Measurements from ENCODE around the gene EPG5.

Gene EPG5

GRCh38 chr18:45870419-45870818 lies 96.7 kb downstream of the EPG5 start:
- peaks cover 0 to 8% of the 10 kb centered on the region in 2 donors for H3K9me3 ChIP-seq (replicated peaks in 1 of 2; ENCODE audit: control insufficient read depth in 2 of 2, insufficient read depth in 1 of 2, low read depth in 1 of 2, low read length in 2 of 2)
- no peak overlapping the region for H3K18ac ChIP-seq (ENCODE audit: low read length)
- no peaks in the 10 kb centered on the region for H3K79me1 ChIP-seq (ENCODE audit: low read depth, low read length)
- no peaks in the 10 kb centered on the region for H3K4me1 ChIP-seq (ENCODE audit: control insufficient read depth in 2 of 2, insufficient read depth in 1 of 2, low read depth in 1 of 2, low read length in 2 of 2)
- no peak overlapping the region for H2BK5ac ChIP-seq (ENCODE audit: low read length)
- no peaks in the 10 kb centered on the region for H3K27me3 ChIP-seq (ENCODE audit: control insufficient read depth in 3 of 3, insufficient read depth in 3 of 3, low read depth in 1 of 3, low read length in 3 of 3)
- no peak overlapping the region for H4K8ac ChIP-seq (ENCODE audit: low read depth, low read length)
- no peak overlapping the region for H3K9ac ChIP-seq (ENCODE audit: low read depth, low read length, poor library complexity)
- no peak overlapping the region for H3K14ac ChIP-seq (ENCODE audit: low read length)
- no peak overlapping the region for H3K27ac ChIP-seq (replicated peaks; ENCODE audit: low read length)
- no peak for DNase-seq (ENCODE audit: low spot score)
- H4K91ac ChIP-seq (ENCODE audit: low read depth, low read length, poor library complexity): no peak overlapping the region
- H3K4me2 ChIP-seq (ENCODE audit: insufficient read depth, low read length, poor library complexity, severe bottlenecking): no peak overlapping the region
- no peak overlapping the region for H2AK5ac ChIP-seq (ENCODE audit: low read depth, low read length)
- H2BK120ac ChIP-seq (ENCODE audit: low read depth, low read length): no peak overlapping the region
- no peak overlapping the region for H3K4me3 ChIP-seq (ENCODE audit: low read length in 2 of 2)
- no peak overlapping the region for H3K4ac ChIP-seq (ENCODE audit: low read length)
- no peak overlapping the region for H2BK12ac ChIP-seq (ENCODE audit: low read length)
- H3K23ac ChIP-seq (ENCODE audit: low read depth, low read length, poor library complexity): no peak overlapping the region
- no peak overlapping the region for H2BK15ac ChIP-seq (ENCODE audit: low read length)
- WGBS, 2 donors (ENCODE audit: extremely low coverage in 2 of 2, insufficient read length in 2 of 2, insufficient replicate concordance in 1 of 2): no CpG with 5 or more reads among the region's 7 CpGs
- no peak overlapping the region for H2AFZ ChIP-seq (ENCODE audit: low read length)
- peaks cover 5 to 68% of the 10 kb centered on the region in 2 donors for H3K36me3 ChIP-seq (replicated peaks in 1 of 2; ENCODE audit: control insufficient read depth in 2 of 2, insufficient read depth in 2 of 2, low read length in 2 of 2)

GRCh38 chr18:45865466-45865865 lies 101.7 kb downstream of the EPG5 start:
- Histone ChIP-seq H2BK120ac (ENCODE audit: low read depth, low read length) (no peak overlapping the region), H3K4ac (ENCODE audit: low read length) (no peak overlapping the region), H4K91ac (ENCODE audit: low read depth, low read length, poor library complexity) (no peak overlapping the region), H2AFZ (ENCODE audit: low read length) (no peak overlapping the region), H3K79me1 (ENCODE audit: low read depth, low read length) (no peaks in the 10 kb centered on the region), H2BK12ac (ENCODE audit: low read length) (no peak overlapping the region), H3K36me3 (replicated peaks in 1 of 2; ENCODE audit: control insufficient read depth in 2 of 2, insufficient read depth in 2 of 2, low read length in 2 of 2) (peaks cover 12 to 80% of the 10 kb centered on the region in 2 donors), H3K27ac (replicated peaks; ENCODE audit: low read length) (no peak overlapping the region), H3K9me3 (replicated peaks in 1 of 2; ENCODE audit: control insufficient read depth in 2 of 2, insufficient read depth in 1 of 2, low read depth in 1 of 2, low read length in 2 of 2) (peaks cover 0 to 18% of the 10 kb centered on the region in 2 donors), H3K18ac (ENCODE audit: low read length) (no peak overlapping the region), H3K4me3 (ENCODE audit: low read length in 2 of 2) (no peak overlapping the region), H3K27me3 (ENCODE audit: control insufficient read depth in 3 of 3, insufficient read depth in 3 of 3, low read depth in 1 of 3, low read length in 3 of 3) (no peaks in the 10 kb centered on the region), H3K4me1 (ENCODE audit: control insufficient read depth in 2 of 2, insufficient read depth in 1 of 2, low read depth in 1 of 2, low read length in 2 of 2) (no peaks in the 10 kb centered on the region), H2BK5ac (ENCODE audit: low read length) (no peak overlapping the region), H3K4me2 (ENCODE audit: insufficient read depth, low read length, poor library complexity, severe bottlenecking) (no peak overlapping the region), H4K8ac (ENCODE audit: low read depth, low read length) (no peak overlapping the region), H2BK15ac (ENCODE audit: low read length) (no peak overlapping the region), H3K23ac (ENCODE audit: low read depth, low read length, poor library complexity) (no peak overlapping the region), H2AK5ac (ENCODE audit: low read depth, low read length) (no peak overlapping the region), H3K14ac (ENCODE audit: low read length) (no peak overlapping the region), H3K9ac (ENCODE audit: low read depth, low read length, poor library complexity) (no peak overlapping the region)
- WGBS, 2 donors (ENCODE audit: extremely low coverage in 2 of 2, insufficient read length in 2 of 2, insufficient replicate concordance in 1 of 2): no CpG with 5 or more reads among the region's 5 CpGs
- no peak for DNase-seq (ENCODE audit: low spot score)

GRCh38 chr18:45864081-45864480 lies 103.0 kb downstream of the EPG5 start:
- Histone ChIP-seq H2AFZ (ENCODE audit: low read length) (no peak overlapping the region), H3K36me3 (replicated peaks in 1 of 2; ENCODE audit: control insufficient read depth in 2 of 2, insufficient read depth in 2 of 2, low read length in 2 of 2) (peaks cover 14 to 84% of the 10 kb centered on the region in 2 donors), H3K27ac (replicated peaks; ENCODE audit: low read length) (no peak overlapping the region), H2BK120ac (ENCODE audit: low read depth, low read length) (no peak overlapping the region), H3K4me1 (ENCODE audit: control insufficient read depth in 2 of 2, insufficient read depth in 1 of 2, low read depth in 1 of 2, low read length in 2 of 2) (no peaks in the 10 kb centered on the region), H3K27me3 (ENCODE audit: control insufficient read depth in 3 of 3, insufficient read depth in 3 of 3, low read depth in 1 of 3, low read length in 3 of 3) (no peaks in the 10 kb centered on the region), H3K9ac (ENCODE audit: low read depth, low read length, poor library complexity) (no peak overlapping the region), H2BK5ac (ENCODE audit: low read length) (no peak overlapping the region), H4K91ac (ENCODE audit: low read depth, low read length, poor library complexity) (no peak overlapping the region), H2AK5ac (ENCODE audit: low read depth, low read length) (no peak overlapping the region), H3K4ac (ENCODE audit: low read length) (no peak overlapping the region), H3K14ac (ENCODE audit: low read length) (no peak overlapping the region), H3K9me3 (replicated peaks in 1 of 2; ENCODE audit: control insufficient read depth in 2 of 2, insufficient read depth in 1 of 2, low read depth in 1 of 2, low read length in 2 of 2) (peaks cover 0 to 18% of the 10 kb centered on the region in 2 donors), H3K79me1 (ENCODE audit: low read depth, low read length) (no peaks in the 10 kb centered on the region), H3K18ac (ENCODE audit: low read length) (no peak overlapping the region), H3K4me2 (ENCODE audit: insufficient read depth, low read length, poor library complexity, severe bottlenecking) (no peak overlapping the region), H3K23ac (ENCODE audit: low read depth, low read length, poor library complexity) (no peak overlapping the region), H4K8ac (ENCODE audit: low read depth, low read length) (no peak overlapping the region), H3K4me3 (ENCODE audit: low read length in 2 of 2) (no peak overlapping the region), H2BK12ac (ENCODE audit: low read length) (no peak overlapping the region), H2BK15ac (ENCODE audit: low read length) (no peak overlapping the region)
- no CpG with 5 or more reads among the region's 5 CpGs for WGBS, 2 donors (ENCODE audit: extremely low coverage in 2 of 2, insufficient read length in 2 of 2, insufficient replicate concordance in 1 of 2)
- no peak for DNase-seq (ENCODE audit: low spot score)

GRCh38 chr18:45863469-45863868 lies 103.7 kb downstream of the EPG5 start:
- Histone ChIP-seq H3K27ac (replicated peaks; ENCODE audit: low read length) (no peak overlapping the region), H3K18ac (ENCODE audit: low read length) (no peak overlapping the region), H2AFZ (ENCODE audit: low read length) (no peak overlapping the region), H3K79me1 (ENCODE audit: low read depth, low read length) (no peaks in the 10 kb centered on the region), H4K8ac (ENCODE audit: low read depth, low read length) (no peak overlapping the region), H2BK12ac (ENCODE audit: low read length) (no peak overlapping the region), H3K4me1 (ENCODE audit: control insufficient read depth in 2 of 2, insufficient read depth in 1 of 2, low read depth in 1 of 2, low read length in 2 of 2) (no peaks in the 10 kb centered on the region), H2BK120ac (ENCODE audit: low read depth, low read length) (no peak overlapping the region), H3K4me3 (ENCODE audit: low read length in 2 of 2) (no peak overlapping the region), H3K9ac (ENCODE audit: low read depth, low read length, poor library complexity) (no peak overlapping the region), H3K9me3 (replicated peaks in 1 of 2; ENCODE audit: control insufficient read depth in 2 of 2, insufficient read depth in 1 of 2, low read depth in 1 of 2, low read length in 2 of 2) (peaks cover 0 to 18% of the 10 kb centered on the region in 2 donors), H2BK5ac (ENCODE audit: low read length) (no peak overlapping the region), H3K23ac (ENCODE audit: low read depth, low read length, poor library complexity) (no peak overlapping the region), H3K4ac (ENCODE audit: low read length) (no peak overlapping the region), H3K14ac (ENCODE audit: low read length) (no peak overlapping the region), H4K91ac (ENCODE audit: low read depth, low read length, poor library complexity) (no peak overlapping the region), H3K4me2 (ENCODE audit: insufficient read depth, low read length, poor library complexity, severe bottlenecking) (no peak overlapping the region), H3K36me3 (replicated peaks in 1 of 2; ENCODE audit: control insufficient read depth in 2 of 2, insufficient read depth in 2 of 2, low read length in 2 of 2) (peaks cover 16 to 90% of the 10 kb centered on the region in 2 donors), H2BK15ac (ENCODE audit: low read length) (no peak overlapping the region), H3K27me3 (ENCODE audit: control insufficient read depth in 3 of 3, insufficient read depth in 3 of 3, low read depth in 1 of 3, low read length in 3 of 3) (no peaks in the 10 kb centered on the region), H2AK5ac (ENCODE audit: low read depth, low read length) (no peak overlapping the region)
- DNase-seq (ENCODE audit: low spot score): no peak
- WGBS, 2 donors (ENCODE audit: extremely low coverage in 2 of 2, insufficient read length in 2 of 2, insufficient replicate concordance in 1 of 2): no CpG with 5 or more reads among the region's 1 CpG
